ENCODE results near the gene APOL2.
"Not testable (repeated sequence)": the region's sequence is repeated elsewhere in the genome, so short reads cannot be mapped to it uniquely, and the experiment has no call there.

Gene APOL2

DNA sequence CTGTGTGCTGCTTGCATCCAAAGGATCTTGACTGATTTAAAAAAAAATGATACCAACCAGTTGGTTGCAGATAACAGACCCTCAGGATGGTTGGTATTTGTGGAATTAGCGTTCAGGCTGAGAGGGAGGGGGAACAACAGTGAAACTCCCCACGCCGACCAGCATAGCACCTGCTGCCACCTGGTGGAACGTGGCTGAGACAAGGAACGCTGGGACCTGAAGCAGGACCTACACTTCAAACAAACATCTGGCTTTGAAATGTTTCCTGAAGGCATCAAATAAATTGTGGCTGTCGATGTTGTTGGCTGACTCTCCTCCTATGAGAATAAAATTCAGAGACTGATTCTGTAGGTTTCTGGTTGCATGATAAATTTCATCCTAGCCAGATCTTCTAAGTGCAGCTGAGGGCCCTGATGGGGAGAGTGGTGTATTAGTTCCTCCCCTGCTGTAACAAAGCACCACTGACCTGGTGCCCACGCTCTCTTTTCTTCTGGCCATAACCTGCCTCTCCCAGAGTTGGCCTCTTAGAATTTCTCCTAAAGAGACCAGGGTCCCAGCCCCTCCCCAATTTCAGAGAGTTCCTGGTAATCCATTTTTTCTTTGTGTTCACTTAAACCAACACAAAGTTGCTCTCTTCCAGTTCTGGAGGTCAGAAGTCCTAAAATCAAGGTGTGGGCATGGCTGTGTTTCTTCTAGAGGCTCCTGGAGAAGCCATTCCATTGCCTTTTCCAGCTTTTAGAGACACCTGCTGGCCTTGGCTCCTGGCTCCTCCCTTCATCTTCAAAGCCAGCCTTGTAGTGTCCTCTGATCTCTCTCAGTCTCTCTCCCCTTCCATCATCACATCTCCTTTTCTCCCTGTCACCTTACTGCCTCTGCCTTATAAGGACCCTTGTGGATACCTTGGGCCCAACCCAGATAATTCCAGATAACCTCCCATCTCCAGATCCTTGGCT lies 17.3 kb downstream of the APOL2 start:
- DNase-seq (ENCODE audit: low read depth), result peak; percentile 19

- no peak for DNase-seq (ENCODE audit: low read depth)
These were observed 18.8 kb downstream of the APOL2 start for GRCh38 chr22:36220451-36220921.

DNA sequence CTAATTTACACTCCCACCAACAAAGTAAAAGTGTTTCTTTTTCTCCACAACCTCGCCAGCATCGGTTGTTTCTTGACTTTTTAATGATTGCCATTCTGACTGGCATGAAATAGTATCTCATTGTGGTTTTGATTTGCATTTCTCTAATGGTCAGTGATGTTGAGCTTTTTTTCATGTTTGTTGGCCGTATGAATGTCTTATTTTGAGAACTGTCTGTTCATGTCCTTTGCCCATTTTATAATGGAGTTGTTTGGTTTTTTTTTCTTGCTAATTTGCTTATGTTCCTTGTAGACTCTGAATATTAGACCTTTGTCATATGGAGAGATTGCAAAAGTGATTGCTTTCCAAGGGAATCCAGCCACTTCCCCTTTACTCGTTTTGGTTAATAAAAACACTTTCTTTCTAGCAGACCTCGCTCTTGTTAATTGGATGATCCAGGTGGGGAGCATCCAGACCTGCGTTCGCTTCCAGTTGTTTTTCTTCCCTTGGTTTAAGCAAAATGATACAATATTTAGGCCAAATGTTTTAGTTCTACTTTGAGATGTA lies 20.6 kb downstream of the APOL2 start:
- DNase-seq (ENCODE audit: low read depth), result no peak

- no peak for DNase-seq (ENCODE audit: low read depth)
These were observed 23.3 kb downstream of the APOL2 start for GRCh38 chr22:36215981-36216380.

DNA sequence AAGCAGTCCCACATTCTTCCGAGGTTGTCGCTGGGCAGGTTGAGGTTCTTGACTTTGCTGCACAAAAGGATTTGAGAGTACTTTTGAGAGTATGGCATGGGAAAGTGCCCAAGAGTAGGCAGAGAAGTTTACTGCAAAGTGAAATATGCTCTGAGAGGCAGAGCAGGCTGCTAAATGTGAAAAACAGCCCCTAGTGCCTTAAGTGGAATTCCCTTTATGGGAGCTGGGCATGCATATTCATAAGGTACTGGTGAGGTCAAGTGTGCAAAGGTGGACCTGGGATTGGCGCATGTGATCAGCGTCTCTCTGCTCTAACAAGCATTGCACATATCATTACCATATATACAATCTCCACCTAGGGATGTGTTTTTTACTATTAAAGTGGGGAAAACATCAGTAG lies 25.7 kb downstream of the APOL2 start:
- no peak for DNase-seq (ENCODE audit: low read depth)

DNA sequence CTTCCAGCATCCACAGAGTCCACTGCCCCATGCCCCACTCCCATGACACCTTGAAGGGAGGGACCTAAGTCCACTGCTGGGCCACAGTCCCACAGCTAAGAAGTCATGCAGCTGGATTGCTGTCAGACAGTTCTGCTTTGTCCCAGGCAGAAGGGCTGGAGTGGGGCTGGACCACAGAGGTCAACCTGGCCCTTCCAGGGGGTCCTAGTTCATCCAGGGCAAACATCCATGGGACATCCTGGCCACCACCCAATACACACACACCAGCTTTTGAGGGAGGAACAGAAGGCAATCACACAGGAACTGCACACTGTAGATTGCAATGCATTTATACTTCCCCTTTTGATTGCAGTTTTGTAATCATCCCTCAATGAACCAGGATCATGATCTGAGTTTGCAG lies 26.4 kb downstream of the APOL2 start:
- no peak for DNase-seq (ENCODE audit: low read depth)

GRCh38 chr22:36211237-36211861 lies 28.0 kb downstream of the APOL2 start:
- DNase-seq (ENCODE audit: low read depth), result no peak

GRCh38 chr22:36210224-36210623 lies 29.1 kb downstream of the APOL2 start:
- no peak for DNase-seq (ENCODE audit: low read depth)

DNA sequence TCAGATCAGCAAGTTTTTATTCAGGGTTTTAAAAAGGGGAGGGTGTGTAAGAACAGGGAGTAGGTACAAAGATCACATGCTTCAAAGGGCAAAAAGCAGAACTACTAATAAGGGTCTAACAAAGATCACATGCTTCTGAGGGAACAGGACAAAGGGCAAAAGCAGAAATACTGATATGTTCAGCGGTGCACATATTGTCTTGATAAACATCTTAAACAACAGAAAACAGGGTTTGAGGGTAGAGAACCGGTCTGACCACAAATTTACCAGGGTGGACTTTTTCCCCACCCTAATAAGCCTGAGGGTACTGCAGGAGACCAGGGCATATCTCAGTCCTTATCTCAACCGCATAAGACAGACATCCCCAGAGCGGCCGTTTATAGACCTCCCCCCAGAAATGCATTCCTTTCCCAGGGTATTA lies 29.8 kb downstream of the APOL2 start:
- not testable (repeated sequence) for DNase-seq (ENCODE audit: low read depth)

DNA sequence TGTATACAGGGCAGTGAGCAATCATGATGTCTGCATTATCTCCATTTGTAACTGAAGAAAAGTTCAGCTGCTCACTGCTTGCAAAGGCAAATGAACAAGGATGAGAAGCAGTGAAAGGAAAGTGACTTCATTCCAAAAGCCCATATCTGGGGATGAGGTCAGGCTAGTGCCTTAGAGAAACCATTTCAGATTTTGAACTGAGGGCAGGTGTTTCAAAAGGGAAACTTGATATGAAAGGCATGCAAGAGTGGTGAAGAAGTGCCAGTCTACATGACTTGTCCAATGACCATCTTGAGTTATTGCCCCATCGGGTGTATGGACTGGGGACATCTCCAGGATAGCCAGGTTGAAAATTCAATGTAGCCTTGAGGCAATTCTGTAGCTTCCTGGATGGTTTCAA lies 30.4 kb downstream of the APOL2 start:
- DNase-seq (ENCODE audit: low read depth), result no peak

DNA sequence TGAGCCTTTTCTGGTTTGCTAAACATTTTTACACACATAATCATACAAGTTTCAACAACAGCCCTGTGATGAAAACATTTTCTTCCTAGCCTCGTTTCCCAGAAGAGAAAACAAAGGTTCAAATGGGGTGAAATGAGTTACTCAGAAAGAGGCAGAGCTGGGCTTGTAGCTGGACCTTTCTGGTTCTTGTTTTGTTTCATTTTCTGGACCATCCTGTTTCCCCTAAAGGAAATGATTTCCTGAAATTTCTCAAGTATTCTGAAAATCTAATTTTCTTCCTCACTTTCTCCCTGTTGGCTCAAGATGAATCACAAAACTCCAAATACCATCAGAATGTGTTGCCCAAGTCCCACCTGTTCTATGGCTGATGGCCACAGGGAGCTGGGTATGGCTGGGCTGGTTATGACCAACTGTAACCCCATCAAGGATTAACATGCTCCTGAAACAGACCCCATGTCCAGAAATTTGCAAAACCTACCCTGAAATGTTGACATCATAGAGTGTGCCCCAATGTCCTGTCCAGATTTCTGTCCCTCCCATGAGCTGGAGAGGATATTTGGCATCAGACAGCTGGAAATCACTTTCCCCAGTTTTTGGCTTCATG lies 31.1 kb downstream of the APOL2 start:
- no peak for DNase-seq (ENCODE audit: low read depth)

DNA sequence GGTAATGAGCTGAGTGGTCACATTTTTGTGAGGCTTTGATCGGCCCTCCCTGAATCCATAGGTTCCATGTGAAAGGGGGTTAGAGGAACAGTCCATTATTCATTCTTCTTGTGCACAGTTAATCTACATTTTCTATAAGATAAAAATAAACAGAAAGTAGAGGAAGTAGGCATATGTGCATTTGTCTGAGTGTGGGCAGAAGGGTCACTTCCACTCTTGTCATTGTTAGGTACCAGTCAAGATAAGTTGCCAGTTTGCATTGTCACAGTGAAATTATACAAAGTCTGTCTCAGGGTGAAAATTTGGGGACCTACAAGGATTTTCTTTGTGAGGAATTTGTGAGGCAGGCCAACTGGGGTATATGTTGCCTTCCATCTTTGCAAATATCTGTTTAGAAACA lies 33.1 kb downstream of the APOL2 start:
- DNase-seq (ENCODE audit: low read depth), result no peak

GRCh38 chr22:36205573-36205972 lies 33.8 kb downstream of the APOL2 start:
- DNase-seq (ENCODE audit: low read depth), result not testable (repeated sequence)

- DNase-seq (ENCODE audit: low read depth), result no peak
These were observed 34.7 kb downstream of the APOL2 start for GRCh38 chr22:36204632-36205015.

- no peak for DNase-seq (ENCODE audit: low read depth)
These were observed 35.2 kb downstream of the APOL2 start for GRCh38 chr22:36204001-36204631.

- not testable (repeated sequence) for DNase-seq (ENCODE audit: low read depth)
These were observed 35.9 kb downstream of the APOL2 start for GRCh38 chr22:36203441-36203840.

GRCh38 chr22:36202906-36203305 lies 36.4 kb downstream of the APOL2 start:
- DNase-seq (ENCODE audit: low read depth), result not testable (repeated sequence)

DNA sequence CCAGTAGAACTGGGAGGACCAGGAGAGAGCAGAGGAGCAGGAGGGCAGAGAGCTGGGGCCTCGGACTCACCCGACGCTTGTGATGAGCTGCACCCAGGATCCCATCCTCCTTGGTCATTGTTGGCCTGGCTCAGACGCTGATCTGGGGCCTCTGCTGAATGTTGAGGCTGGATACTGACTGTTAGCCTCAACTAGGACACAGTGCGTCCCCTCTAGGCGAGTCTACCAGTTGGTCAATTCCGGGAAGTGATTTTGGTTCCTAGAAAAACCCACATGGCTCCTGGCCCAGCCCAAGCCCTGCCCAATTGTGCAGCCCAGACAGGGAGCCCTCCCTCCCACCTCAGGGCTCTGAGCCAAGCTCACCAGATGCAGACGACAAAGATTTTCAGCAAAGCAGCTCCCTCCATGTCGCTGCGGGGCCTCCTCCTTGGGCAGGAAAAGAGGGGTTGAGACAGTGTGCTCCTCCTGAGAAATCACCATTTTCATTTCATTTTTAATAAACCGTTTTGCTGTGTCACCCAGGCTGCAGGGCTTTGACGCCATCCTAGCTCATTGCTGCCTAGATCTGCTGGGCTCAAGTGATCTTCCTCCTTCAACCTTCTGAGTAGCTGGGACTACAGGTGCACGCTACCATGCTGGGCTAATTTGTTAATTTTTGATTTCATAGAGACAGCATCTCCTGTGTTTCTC lies 37.6 kb downstream of the APOL2 start, which contains the start of gene APOL4:
Gene APOL4 (minus strand): TSS at position 180 of the 690 bp plus-strand sequence. CDS start 75 bp downstream, at position 105.
- no peak for DNase-seq (ENCODE audit: low read depth)

DNA sequence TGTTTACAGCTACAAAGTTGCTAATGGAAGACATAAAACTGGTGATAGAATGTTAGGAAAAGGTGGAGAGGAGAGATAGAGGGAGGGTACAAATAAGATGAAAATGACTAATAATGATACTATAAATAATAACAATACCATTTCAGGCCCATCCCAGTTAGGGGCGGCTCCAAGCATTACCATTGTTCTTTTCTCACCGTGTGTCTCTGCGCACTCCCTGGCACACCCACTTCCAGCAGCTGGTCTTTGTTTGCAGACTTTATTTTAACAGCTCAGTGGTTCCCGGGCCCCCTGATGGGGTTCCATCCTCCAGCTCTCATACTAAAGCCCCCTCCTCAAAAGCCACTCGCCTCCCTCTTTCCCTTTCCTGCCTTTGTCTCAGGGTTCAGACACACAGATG lies 38.3 kb downstream of the APOL2 start:
- not testable (repeated sequence) for DNase-seq (ENCODE audit: low read depth)

DNA sequence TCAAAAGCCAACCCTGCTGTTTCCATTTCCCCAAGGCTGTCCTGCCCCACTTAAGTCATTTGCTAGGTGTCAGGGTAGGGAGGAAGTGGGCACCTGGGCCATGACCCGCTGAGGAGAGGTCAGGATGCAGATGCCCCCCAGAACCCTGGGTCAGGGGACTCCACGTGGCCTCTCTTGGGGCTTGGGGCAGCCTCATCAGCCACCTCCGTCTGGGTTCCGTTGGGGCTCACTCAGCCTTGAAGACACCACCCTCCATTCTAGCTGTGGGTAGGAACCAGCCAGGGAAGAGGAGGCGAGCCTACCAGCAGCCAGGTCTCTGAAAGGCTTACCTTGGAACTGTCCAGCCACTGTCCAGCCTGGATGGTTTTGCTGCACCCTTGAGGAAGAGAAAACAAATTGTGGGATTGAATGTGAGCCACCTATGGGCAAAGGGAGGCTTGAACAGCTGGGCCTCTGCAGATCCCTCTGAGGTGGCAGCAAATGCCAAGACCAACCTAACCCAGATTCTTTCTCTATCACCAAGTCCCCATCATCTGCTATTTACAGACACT lies 40.3 kb downstream of the APOL2 start:
- no peak for DNase-seq (ENCODE audit: low read depth)

DNA sequence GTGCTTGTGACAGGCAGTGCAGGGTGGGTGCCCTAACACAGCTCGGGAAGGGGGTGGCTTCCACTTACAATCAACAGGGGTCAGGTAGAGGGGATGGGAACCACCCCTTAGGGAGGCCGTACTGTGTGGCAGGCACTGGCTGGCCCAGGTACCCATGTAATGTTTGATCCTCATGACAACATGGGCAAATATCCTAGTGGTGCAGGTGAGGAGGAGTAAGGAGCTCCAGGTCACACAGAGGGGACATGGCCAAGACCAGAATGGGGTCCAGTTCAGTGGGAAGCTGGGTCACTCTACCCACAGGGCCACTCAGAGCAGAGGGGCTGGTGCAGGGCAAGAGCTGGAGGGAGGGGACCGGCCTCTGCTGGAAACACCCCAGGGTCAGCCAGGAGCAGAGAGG lies 40.8 kb downstream of the APOL2 start:
- DNase-seq (ENCODE audit: low read depth), result no peak

Data from stimulated activated CD4-positive, alpha-beta T cell treated with anti-CD3 and anti-CD28 coated beads, Interleukin-2, amount 100 ng/mL, for 4 hours (primary cell).